Fibroblast of skin of right biceps (primary cell): ENCODE results near the gene PHACTR2.

Experiments
- DNase-seq: peaks from one replicate; pipeline ENCODE4 v3.0.0-alpha.2; 2013

PHACTR2 gene

GRCh38 chr6:143699430-143699825 lies 21.7 kb downstream of the PHACTR2 start:
- DNase-seq, result no peak

GRCh38 chr6:143700684-143701348 lies 23.1 kb downstream of the PHACTR2 start:
- peak; percentile 74 for DNase-seq

- DNase-seq, result no peak
These were observed 23.8 kb downstream of the PHACTR2 start for GRCh38 chr6:143701349-143702234.

- no peak for DNase-seq
These were observed 27.8 kb downstream of the PHACTR2 start for GRCh38 chr6:143705569-143705968.

GRCh38 chr6:143707697-143708096 lies 29.9 kb downstream of the PHACTR2 start:
- no peak for DNase-seq

- no peak for DNase-seq
These were observed 31.1 kb downstream of the PHACTR2 start for GRCh38 chr6:143708889-143709288.

- DNase-seq, result no peak
These were observed 33.9 kb downstream of the PHACTR2 start for GRCh38 chr6:143711714-143712113.

GRCh38 chr6:143718472-143718871 lies 40.7 kb downstream of the PHACTR2 start:
- DNase-seq, result no peak

- no peak for DNase-seq
These were observed 43.9 kb downstream of the PHACTR2 start for GRCh38 chr6:143721642-143722041.

- no peak for DNase-seq
These were observed 47.1 kb downstream of the PHACTR2 start for GRCh38 chr6:143724876-143725275.

GRCh38 chr6:143726015-143726647 lies 48.4 kb downstream of the PHACTR2 start:
- DNase-seq, result no peak

GRCh38 chr6:143727035-143727434 lies 49.3 kb downstream of the PHACTR2 start:
- DNase-seq, result no peak

- no peak for DNase-seq
These were observed 54.0 kb downstream of the PHACTR2 start for GRCh38 chr6:143731789-143732188.

- no peak for DNase-seq
These were observed 54.8 kb downstream of the PHACTR2 start for GRCh38 chr6:143732536-143732935.

- DNase-seq, result no peak
These were observed 55.7 kb downstream of the PHACTR2 start for GRCh38 chr6:143733510-143733909.

GRCh38 chr6:143734641-143735063 lies 56.9 kb downstream of the PHACTR2 start:
- no peak for DNase-seq

GRCh38 chr6:143738072-143738690 lies 60.4 kb downstream of the PHACTR2 start:
- DNase-seq, result peak; percentile 9

GRCh38 chr6:143739341-143739851 lies 61.6 kb downstream of the PHACTR2 start:
- DNase-seq, result no peak

GRCh38 chr6:143740213-143740612 lies 62.4 kb downstream of the PHACTR2 start:
- DNase-seq, result no peak

- no peak for DNase-seq
These were observed 63.7 kb downstream of the PHACTR2 start for GRCh38 chr6:143741480-143741879.

- DNase-seq, result peak; percentile 15
These were observed 64.5 kb downstream of the PHACTR2 start for GRCh38 chr6:143742070-143742954.

GRCh38 chr6:143742955-143743255 lies 65.1 kb downstream of the PHACTR2 start:
- no peak for DNase-seq
